K562 (cell line): ENCODE measurements around the gene SLC25A42. TPM values are rescaled to one million over a fixed set of nuclear protein-coding genes. Genes with fewer than 3 reads are reported as not detected.
A peak's percentile ranks its signal among the peaks of the same experiment; 100 is the strongest.

Experiments
- CHD2 ChIP-seq: IDR thresholded peaks from 2 replicates; pipeline ENCODE4 v1.6.1; 2011; ENCODE audit warnings: low read depth, low read length
- HMGN3 ChIP-seq: IDR thresholded peaks from 2 replicates; pipeline ENCODE4 v1.6.1; 2011; ENCODE audit warnings: borderline replicate concordance, low read depth, mild to moderate bottlenecking, mixed read lengths, low read length; ENCODE audit not compliant: insufficient read length; ENCODE audit errors: extremely low read depth
- HSF4 ChIP-seq: fragments of 250-450 bp; sonication (Bioruptor Pico); IDR thresholded peaks from 2 replicates; pipeline ENCODE4 v2.1.2; 2022; ENCODE audit warnings: mild to moderate bottlenecking, moderate library complexity, borderline replicate concordance
- LARP7 ChIP-seq: fragments of 450-650 bp; IDR thresholded peaks from 2 replicates; pipeline ENCODE4 v1.6.1; 2016
- MECOM ChIP-seq: fragments of 250-450 bp; sonication (Bioruptor Pico); IDR thresholded peaks from 2 replicates; pipeline ENCODE4 v1.8.0; 2022; ENCODE audit warnings: inconsistent platforms
- MGA ChIP-seq: fragments of 450-650 bp; IDR thresholded peaks from 2 replicates; pipeline ENCODE4 v1.6.1; 2016; ENCODE audit warnings: mild to moderate bottlenecking, moderate library complexity
- NCOA6 ChIP-seq: fragments of 450-650 bp; IDR thresholded peaks from 2 replicates; pipeline ENCODE4 v1.6.1; 2017; ENCODE audit warnings: mild to moderate bottlenecking
- PRDM10 ChIP-seq: fragments of 450-650 bp; IDR thresholded peaks from 2 replicates; pipeline ENCODE4 v1.6.1; 2018; ENCODE audit not compliant: partially characterized antibody
- SAP30 ChIP-seq: fragments of 200-600 bp; sonication (generic); IDR thresholded peaks from 2 replicates; pipeline ENCODE4 v1.6.1; 2012; ENCODE audit warnings: borderline replicate concordance, low read depth, mild to moderate bottlenecking, moderate library complexity, low read length, control low read depth, inconsistent platforms; ENCODE audit not compliant: insufficient read depth, poor library complexity, severe bottlenecking
- SOX6 ChIP-seq: fragments of 450-650 bp; IDR thresholded peaks from 2 replicates; pipeline ENCODE4 v1.6.1; 2014; ENCODE audit warnings: mild to moderate bottlenecking
- SREBF1 ChIP-seq: fragments of 150-350 bp; IDR thresholded peaks from 2 replicates; pipeline ENCODE4 v1.6.1; 2014; ENCODE audit warnings: antibody characterized with exemption, low read depth, low read length, borderline replicate concordance
- TBP ChIP-seq: optimal IDR thresholded peaks from 2 replicates; pipeline ENCODE3; 2011; ENCODE audit warnings: low read depth, low read length, improper control_type of control experiment
- polyA plus RNA-seq, 8 experiments: library from polyadenylated mRNA; depleted of rRNA in 4 of 8; stranded (reverse) in 5 of 8; unstranded in 3 of 8; fragments of >200 nt; fragmentation: Nextera tagmentation in 2 of 8; fragmentation: Illumina TruSeq in 1 of 8; extraction: Ambion mirVana in 2 of 8; extraction: Trizol in 1 of 8; gene quantifications; 2 replicates each; pipeline versions ENCODE4 v1.2.1 to v1.2.3, GENCODE V29; 2011 to 2014; ENCODE audit warnings: inconsistent platforms in 1 of 8, missing spikeins in 1 of 8
- total RNA-seq, 7 experiments: library from RNA; depleted of rRNA in 6 of 7; stranded (reverse); fragments of >200 nt in 6 of 7; fragmentation: Illumina TruSeq in 2 of 7; extraction: Trizol in 2 of 7; gene quantifications; 2 replicates each; pipeline versions ENCODE4 v1.2.1 to v1.2.3, GENCODE V29; 2011 to 2021; ENCODE audit warnings: low replicate concordance in 1 of 7

Gene SLC25A42
- total and polyA plus RNA-seq, 9 of the 15 experiments (the other 6 are each of a cell fraction or from before 2014, with no cell fraction given) = 0.59 to 32.2 (median 14.1) TPM

GRCh38 chr19:19063183-19064097 lies at the start of gene SLC25A42 (continued):
- TF ChIP-seq PRDM10 (no peak), CHD2 (peak; percentile 87), MGA (peak; percentile 80), NCOA6 (no peak; the same call in 1 of the 2 replicates), SAP30 (no peak), TBP (peak; percentile 47), SOX6 (0 out of 2 replicates have a peak, but pooled peaks have one; percentile 12), SREBF1 (no peak), LARP7 (no peak), HSF4 (no peak), HMGN3 (peak; percentile 78), MECOM (CRISPR knock-in tag) (no peak)
